GM21367 (cell line): ENCODE results near the gene PITPNM1.

Experiments
- ATAC-seq: cut with Tn5 transposase; IDR thresholded peaks from one replicate; pipeline ENCODE4 v1.9.1; 2021; ENCODE audit not compliant: unreplicated experiment

Gene PITPNM1

GRCh38 chr11:67448220-67448609, 56.9 kb downstream of the PITPNM1 start:
- no peak for ATAC-seq

- ATAC-seq, result no peak
These were observed 59.6 kb downstream of the PITPNM1 start for GRCh38 chr11:67445515-67445914.

DNA sequence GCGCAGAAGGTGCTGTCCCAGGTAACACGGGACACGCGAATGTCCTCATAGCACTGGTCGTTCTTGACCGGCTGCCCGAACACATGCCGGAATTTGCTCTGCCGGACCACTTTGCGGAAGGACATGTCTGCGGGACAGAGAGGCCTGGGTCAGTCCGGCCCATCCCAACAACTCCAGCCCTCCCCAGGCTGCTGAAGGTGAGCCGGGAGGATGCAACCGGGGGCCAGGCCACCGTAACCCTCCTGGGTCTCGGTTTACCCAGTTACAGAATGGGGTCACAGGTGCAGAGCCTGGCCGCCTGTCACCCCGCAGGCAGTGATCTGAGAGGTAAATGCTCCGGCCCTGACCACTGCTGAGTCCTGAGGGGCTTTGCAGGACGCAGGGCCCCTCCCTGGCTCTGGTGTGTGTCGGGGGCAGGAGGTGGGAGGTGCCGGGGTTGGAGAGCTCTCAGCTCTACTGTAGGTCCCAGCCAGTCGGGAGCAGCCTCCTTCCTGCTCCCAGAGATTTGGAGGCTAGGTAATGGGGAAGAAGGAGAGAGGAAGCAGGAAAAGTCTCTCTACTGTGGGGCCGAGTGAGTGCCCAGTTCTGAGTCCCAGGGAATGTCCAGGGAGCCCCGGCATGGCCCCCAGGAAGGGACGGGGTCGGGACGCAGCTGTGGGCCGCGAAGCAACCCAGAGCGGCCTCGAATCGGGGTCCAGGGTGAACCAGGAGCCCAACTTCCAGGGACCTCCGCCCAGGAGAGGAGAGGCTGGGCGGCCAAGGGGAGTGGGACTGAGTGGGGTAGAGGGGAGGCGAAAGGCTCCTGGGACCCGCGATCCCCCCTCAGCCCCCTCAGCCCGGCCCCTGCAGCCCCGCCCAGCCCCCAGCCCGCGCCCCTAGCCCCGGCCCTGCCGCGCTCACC, 62.4 kb downstream of the PITPNM1 start:
- no peak for ATAC-seq
